Brain microvascular endothelial cell (primary cell): ENCODE results near the gene KCNQ2.

Experiments
- DNase-seq: peaks from one replicate; pipeline ENCODE4 v3.0.0-alpha.2; 2020
- H3K27ac ChIP-seq: fragments of 250-450 bp; sonication (Bioruptor Pico); 2 replicates; pipeline ENCODE4 v1.5.1; 2020; ENCODE audit warnings: mild to moderate bottlenecking, moderate library complexity
- H3K27me3 ChIP-seq: fragments of 250-450 bp; sonication (Bioruptor Pico); replicated peaks from 2 replicates; pipeline ENCODE4 v1.5.1; 2020; ENCODE audit warnings: mild to moderate bottlenecking
- H3K36me3 ChIP-seq: fragments of 250-450 bp; sonication (Bioruptor Pico); replicated peaks from 2 replicates; pipeline ENCODE4 v1.5.1; 2020; ENCODE audit warnings: mild to moderate bottlenecking
- H3K4me3 ChIP-seq: 2 replicates; pipeline ENCODE4 v1.5.1; 2011; ENCODE audit warnings: low read depth, mild to moderate bottlenecking, control low read depth, low read length, moderate library complexity
- in situ Hi-C: cut with HindIII; loops from 2 replicates; pipeline ENCODE4 v1.10.0; 2017; ENCODE audit warnings: low sequenced_read_pairs, low pct_ligation_motif_present
- TF ChIP-seq, protein P1 (sequence below): IDR thresholded peaks from 2 replicates; pipeline ENCODE4 v1.5.1; 2011; ENCODE audit warnings: low read depth, mild to moderate bottlenecking, moderate library complexity, low read length, control low read depth, inconsistent platforms; ENCODE audit errors: missing control alignments

Gene KCNQ2

DNA sequence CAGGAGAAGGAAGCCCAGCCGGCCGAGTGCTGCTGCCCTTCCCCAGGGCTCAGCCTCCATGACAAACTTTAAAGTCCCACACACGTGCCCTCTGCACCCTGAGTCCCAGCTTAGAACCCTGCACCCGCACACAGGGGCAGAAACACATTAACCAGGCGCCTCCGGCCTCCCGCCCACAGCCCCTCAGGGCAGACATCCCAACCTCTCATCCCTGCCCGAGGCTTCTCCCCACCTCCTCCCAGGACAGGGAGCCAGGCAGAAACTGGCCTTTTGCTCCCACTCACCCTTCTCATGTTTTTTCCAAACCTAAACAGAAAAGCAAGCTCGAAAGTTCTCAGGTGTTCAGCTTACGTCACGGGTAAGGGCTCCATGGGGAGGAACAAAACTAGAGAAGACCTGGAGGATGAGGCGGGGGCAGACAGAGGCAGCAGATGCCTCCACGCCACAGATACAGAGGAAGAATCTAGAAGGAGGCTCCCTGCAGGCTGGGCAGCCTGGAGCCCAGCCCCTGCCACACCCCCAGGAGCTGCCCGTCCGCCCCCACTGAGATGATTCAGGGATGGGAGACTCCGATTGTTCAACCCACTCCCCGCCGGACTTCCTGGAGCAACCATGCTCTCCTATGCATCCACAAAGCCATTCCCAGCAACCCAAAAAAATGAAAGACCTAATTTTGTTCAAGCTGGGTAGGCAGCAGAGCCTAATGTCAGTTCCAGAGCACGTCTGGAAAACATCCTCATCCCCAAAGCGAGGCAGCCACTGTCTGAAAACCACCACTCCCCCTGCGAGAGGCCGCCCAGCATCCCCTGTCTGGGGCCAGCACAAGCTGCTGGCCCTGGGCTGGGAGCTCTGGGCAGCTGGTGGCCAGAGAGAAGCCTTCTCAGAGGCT lies 8.8 kb downstream of the KCNQ2 start:
- no peaks in the 10 kb centered on the region for H3K36me3 ChIP-seq

DNA sequence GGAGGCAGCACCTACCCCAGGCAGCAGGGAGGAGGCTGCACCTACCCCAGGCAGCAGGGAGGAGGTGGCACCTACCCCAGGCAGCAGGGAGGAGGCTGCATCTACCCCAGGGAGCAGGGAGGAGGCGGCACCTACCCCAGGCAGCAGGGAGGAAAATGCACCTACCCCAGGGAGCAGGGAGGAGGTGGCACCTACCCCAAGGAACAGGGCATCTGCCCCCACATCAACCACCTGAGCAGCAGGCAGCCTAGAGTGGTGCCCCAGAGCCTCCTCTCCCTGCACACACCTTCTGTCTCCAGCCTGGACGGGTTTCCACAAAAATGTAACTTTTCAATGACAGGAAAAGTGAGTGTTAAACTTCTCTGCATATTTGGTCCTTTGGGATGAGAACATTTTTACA lies 10.2 kb downstream of the KCNQ2 start:
- no peak for DNase-seq
- Histone ChIP-seq H3K27ac (no peak overlapping the region), H3K36me3 (no peaks in the 10 kb centered on the region), H3K27me3 (peaks cover 16% of the 10 kb centered on the region), H3K4me3 (no peak overlapping the region)
- TF ChIP-seq, protein P1, sequence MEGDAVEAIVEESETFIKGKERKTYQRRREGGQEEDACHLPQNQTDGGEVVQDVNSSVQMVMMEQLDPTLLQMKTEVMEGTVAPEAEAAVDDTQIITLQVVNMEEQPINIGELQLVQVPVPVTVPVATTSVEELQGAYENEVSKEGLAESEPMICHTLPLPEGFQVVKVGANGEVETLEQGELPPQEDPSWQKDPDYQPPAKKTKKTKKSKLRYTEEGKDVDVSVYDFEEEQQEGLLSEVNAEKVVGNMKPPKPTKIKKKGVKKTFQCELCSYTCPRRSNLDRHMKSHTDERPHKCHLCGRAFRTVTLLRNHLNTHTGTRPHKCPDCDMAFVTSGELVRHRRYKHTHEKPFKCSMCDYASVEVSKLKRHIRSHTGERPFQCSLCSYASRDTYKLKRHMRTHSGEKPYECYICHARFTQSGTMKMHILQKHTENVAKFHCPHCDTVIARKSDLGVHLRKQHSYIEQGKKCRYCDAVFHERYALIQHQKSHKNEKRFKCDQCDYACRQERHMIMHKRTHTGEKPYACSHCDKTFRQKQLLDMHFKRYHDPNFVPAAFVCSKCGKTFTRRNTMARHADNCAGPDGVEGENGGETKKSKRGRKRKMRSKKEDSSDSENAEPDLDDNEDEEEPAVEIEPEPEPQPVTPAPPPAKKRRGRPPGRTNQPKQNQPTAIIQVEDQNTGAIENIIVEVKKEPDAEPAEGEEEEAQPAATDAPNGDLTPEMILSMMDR, result no peak
- in situ Hi-C loops, result no loop called here

More for the DNA sequence above, 8.8 kb downstream of the KCNQ2 start:
- DNase-seq, result no peak
- TF ChIP-seq, protein P1, result no peak
- Histone ChIP-seq H3K27me3 (peaks cover 24% of the 10 kb centered on the region), H3K27ac (no peak overlapping the region), H3K4me3 (no peak overlapping the region)
- in situ Hi-C loops, result no loop called here

DNA sequence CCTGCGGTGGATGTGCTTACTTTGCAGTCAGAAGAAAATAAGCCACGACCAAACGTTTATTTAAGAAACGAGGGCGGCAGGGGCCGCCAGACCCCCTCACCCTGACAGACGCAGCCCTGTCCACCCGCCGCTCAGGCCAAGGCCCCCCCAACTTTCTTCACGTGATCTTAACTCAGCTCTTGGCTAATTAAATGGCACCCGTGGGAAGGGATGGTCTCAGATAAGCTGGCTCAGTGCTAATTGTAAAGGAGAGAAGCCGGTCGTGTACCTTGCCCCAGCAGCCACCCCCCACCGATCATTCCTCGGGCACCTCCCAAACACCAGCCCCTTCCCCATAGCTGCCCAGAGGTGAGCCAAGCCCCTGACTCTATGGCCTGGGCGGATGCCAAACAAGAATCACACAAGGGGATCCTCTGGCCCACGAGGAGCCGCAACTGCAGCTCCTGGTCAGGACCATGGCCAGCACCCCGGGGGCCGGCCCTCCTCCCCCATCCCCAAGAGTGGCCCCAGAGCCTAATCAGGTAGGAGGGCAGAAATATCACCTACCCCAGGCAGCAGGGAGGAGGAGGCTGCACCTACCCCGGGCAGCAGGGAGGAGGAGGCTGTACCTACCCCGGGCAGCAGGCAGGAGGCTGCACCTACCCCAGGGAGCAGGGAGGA lies 11.2 kb downstream of the KCNQ2 start:
- TF ChIP-seq, protein P1, result no peak
- Histone ChIP-seq H3K36me3 (no peaks in the 10 kb centered on the region), H3K27me3 (peaks cover 14% of the 10 kb centered on the region), H3K4me3 (no peak overlapping the region), H3K27ac (no peak overlapping the region)
- DNase-seq, result no peak
- in situ Hi-C loops, result no loop called here

DNA sequence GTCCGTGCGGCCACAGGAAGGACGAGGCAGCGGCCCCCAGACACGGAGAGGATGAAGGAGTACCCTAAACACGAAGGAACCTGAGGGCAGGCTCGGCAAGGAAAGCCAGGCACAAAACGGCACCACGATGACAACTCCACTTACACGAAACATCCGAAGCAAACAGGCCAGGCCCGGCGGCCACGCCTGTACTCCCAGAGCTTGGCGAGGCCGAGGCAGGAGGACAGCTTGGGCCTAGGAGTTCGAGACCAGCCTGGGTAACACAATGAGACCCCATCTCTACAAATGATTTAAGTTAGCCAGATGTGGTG lies 13.4 kb downstream of the KCNQ2 start:
- no peaks in the 10 kb centered on the region for H3K36me3 ChIP-seq
- DNase-seq, result no peak
- peaks cover 23% of the 10 kb centered on the region for H3K27me3 ChIP-seq
- no peak overlapping the region for H3K27ac ChIP-seq
- TF ChIP-seq, protein P1, result no peak
- in situ Hi-C loops, result no loop called here
- no peak overlapping the region for H3K4me3 ChIP-seq

DNA sequence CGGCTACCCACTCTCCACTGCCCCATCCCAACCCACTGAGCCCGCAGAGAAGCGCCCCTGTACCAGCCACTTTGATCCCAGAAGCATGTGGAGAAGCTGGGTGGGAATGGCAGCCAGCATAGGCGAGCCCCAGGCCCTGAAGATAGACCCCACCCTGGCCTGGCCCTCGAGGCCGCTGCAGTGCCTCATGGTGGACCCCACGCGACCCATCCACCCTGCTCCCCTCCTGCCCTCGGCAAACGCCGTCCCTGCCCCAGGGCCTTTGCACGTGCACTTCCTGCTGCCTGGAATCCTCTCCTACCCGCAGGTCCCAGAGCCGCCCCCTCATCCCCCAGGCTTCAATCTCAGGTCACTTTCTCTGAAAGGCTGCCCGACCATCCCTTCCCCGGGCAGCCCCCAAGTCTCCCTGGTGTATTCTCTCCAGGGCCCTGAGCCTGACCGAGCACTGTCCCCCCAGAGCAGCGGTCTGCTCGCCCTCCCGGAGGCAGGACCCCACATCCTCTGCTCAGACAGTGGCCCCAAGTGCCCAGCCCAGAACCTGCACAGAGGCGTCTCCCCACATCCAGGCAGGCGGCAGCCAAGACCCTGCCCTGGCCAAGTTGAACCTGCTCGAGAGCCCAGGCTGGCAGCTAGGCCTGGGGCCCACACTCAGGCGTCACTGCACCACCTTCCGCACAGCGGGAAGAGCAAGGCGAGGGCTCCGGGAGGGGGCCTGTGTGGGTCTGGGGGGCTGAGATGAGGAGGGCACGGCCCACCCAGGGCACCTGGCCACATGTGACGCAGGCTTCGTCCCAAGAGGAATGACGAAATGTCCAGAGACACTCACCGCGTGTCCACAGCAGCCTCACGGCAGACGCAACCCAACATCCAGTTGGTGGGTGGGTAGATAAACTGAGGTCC lies 14.0 kb downstream of the KCNQ2 start:
- DNase-seq, result no peak
- in situ Hi-C loops, result no loop called here
- Histone ChIP-seq H3K36me3 (no peaks in the 10 kb centered on the region), H3K27me3 (peaks cover 24% of the 10 kb centered on the region), H3K4me3 (no peak overlapping the region), H3K27ac (no peak overlapping the region)
- TF ChIP-seq, protein P1, result no peak
